Nucleus accumbens (tissue), 56 donors: ENCODE measurements around the gene SLC5A5.
"Not testable (repeated sequence)": the region's sequence is repeated elsewhere in the genome, so short reads cannot be mapped to it uniquely, and the experiment has no call there.

Experiments
- DNase-seq, 56 donors: peaks; one replicate each; lab custom pipeline; 2025; lab: John Stamatoyannopoulos, UW

The SLC5A5 gene

DNA sequence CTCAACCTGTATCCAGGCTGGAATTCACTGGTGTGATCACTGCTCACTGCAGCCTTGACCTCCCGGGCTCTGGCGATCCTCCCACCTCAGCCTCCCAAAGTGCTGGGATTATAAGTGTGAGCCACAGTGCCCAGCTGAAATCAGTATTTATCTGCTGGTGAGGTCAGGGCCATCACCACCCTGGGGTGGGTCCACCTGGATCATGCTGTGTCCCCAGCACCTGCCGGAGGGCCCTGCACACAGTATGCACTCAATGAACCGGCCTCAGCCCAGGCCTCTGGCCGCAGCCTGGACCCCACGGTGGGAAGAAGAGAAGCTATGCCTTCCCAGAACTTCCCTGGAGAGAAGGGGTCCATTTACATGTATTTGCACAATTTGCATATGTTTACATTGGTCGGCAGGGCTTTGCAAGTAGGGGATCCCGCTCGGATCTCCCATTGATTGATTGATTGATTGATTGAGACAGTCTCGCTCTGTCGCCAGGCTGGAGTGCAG lies 2.6 kb upstream of the SLC5A5 start:
- DNase-seq = no peak

DNA sequence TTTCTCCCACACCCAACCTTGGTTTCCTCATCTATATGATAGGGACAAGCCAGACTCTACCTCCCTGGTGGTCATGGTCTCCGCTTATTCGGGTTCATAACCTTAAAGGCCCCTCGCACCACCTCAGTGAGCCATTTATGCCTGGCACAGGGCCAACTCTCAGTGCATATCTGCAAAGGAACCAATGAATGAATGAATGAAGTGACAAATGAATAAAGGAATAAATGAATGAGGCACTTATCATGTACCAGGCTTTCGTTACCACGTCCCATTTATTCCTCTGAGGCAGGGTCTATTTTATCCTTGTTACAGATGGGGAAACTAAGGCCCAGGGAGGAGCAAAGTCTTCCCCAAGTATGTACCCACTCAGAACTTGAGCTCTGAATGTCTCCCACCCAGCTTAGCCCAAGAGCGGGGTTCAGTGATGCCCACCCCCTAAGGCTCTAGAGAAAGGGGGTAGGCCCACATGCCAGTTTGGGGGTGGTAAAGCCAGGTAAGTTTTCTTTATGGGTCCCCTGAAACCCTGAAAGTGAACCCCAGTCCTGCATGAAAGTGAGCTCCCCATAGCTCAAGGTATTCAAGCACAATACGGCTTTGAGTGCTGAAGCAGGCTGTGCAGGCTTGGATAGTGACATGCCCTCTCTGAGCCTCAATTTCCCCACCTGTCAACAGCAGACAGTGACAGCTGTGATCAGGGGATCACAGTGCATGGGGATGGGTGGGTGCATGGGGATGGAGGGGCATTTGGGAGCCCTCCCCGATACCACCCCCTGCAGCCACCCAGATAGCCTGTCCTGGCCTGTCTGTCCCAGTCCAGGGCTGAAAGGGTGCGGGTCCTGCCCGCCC lies 490 bp upstream of the SLC5A5 start:
- DNase-seq = no peak

DNA sequence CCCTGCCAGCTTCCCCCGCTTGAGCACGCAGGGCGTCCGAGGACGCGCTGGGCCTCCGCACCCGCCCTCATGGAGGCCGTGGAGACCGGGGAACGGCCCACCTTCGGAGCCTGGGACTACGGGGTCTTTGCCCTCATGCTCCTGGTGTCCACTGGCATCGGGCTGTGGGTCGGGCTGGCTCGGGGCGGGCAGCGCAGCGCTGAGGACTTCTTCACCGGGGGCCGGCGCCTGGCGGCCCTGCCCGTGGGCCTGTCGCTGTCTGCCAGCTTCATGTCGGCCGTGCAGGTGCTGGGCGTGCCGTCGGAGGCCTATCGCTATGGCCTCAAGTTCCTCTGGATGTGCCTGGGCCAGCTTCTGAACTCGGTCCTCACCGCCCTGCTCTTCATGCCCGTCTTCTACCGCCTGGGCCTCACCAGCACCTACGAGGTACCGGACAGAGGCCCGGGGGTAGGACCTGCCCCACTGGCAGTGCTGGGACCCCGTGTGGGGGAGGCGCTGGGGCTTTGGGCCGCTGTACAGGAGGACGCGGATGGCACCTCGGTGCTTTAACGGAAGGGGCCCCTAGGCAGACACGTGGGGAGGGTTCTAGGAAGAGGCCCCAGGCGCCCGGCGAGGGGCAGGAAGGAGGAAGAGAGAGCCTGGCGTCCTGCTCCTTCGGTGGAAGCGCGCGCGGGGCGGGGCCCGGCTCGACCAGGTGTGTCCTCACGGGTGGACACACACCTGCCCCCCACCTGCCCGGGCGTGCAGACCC lies 681 bp downstream of the SLC5A5 start:
- no peak for DNase-seq

DNA sequence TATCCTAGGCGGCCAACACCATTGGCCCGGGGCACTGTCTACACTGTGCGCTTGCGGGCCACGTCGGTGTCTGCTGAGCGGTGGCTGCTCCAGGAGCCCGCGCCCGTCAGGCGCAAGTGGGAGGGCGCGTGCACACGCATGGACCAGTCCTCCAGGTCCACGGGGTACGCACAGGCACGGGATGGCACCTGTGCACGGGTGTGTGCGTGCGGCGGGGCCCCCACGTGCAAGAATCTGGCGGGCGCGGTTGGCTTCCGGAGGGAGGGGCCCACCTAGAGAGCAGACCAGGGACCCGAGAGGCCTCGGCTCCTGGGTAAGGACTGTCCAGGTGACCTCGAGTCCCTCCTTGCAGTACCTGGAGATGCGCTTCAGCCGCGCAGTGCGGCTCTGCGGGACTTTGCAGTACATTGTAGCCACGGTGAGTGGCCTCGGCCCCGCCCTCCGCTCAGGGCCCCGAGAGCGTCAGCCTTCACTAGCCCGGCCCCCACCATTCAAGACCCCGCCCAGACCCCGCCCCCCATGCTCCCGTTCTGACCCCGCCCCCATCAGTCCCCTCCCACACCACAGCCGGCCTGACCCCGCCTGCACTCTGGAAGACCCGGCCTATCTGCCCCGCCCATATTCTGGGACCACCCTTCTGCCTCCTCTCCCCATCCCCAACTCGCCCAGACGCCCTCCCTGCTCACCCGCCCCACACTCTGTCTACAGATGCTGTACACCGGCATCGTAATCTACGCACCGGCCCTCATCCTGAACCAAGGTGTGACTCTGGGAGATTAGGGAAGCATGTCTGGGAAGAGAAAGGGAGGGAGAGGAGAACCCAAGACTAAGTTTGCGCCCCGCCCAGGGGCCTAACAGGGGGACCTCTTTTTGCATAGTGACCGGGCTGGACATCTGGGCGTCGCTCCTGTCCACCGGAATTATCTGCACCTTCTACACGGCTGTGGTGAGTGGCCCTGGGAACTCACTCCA lies 2.3 kb downstream of the SLC5A5 start:
- DNase-seq = peak in 3 of 56 donors; percentile 9 to 40 (median 13)

DNA sequence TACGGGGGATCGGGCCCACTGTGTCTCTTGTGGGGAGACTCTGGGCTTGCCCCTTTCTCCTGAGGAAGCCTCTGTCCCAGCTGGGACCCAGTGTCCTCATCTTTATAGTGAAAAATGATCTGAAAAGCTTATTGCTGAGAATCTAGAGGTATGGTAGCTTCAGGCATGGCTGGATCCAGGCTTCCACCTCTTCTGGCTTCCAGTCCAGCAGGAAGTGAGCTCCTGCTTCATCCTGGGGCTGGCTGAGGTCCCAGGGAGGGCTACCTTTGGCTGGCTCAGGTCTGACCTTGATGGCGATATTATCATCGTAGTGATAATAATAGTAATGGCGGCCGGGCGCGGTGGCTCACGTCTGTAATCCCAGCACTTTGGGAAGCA lies 3.0 kb downstream of the SLC5A5 start:
- DNase-seq = no peak

DNA sequence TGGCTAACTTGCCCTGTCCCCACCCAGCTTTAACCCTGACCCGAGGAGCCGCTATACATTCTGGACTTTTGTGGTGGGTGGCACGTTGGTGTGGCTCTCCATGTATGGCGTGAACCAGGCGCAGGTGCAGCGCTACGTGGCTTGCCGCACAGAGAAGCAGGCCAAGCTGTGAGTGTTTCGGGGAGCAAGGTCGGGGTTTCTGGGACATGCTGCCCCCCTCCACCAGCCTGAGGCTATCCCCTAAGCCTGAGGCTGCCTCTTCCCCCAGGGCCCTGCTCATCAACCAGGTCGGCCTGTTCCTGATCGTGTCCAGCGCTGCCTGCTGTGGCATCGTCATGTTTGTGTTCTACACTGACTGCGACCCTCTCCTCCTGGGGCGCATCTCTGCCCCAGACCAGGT lies 6.0 kb downstream of the SLC5A5 start:
- no peak for DNase-seq

DNA sequence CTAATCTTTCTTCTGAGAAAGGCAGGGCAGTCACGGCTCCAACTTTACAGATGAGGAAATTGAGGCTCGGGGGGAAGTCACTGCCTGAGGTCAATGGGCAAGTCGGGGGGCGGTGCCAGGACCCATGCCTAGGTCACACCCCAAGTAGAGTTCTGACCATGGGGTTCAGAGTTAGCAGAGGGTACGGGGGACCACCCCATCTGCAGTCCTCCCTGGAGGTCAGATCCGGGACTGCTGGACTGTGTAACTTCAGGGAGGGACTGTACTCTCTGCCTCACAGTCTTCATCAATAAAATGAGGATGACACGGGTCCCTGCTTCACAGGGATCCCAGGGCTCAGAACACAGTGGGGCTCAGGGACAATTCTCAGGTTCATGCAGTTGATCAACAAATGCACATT lies 7.7 kb downstream of the SLC5A5 start:
- DNase-seq = no peak

DNA sequence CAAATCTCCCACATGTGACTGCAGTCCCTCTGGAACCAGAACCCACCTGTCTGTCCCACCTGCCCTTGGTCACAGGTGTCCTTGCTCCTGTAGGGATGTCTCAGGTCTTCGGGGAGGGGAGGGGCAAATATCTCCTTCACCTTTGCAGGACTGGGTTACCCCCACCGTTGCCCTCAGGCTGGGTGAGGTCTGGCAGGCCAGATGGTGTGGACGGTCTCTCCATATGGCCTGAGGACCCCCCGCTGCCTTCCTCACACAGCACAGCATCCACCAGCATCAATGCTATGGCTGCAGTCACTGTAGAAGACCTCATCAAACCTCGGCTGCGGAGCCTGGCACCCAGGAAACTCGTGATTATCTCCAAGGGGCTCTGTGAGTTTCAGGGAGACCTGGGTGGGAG lies 10.0 kb downstream of the SLC5A5 start:
- DNase-seq = no peak

DNA sequence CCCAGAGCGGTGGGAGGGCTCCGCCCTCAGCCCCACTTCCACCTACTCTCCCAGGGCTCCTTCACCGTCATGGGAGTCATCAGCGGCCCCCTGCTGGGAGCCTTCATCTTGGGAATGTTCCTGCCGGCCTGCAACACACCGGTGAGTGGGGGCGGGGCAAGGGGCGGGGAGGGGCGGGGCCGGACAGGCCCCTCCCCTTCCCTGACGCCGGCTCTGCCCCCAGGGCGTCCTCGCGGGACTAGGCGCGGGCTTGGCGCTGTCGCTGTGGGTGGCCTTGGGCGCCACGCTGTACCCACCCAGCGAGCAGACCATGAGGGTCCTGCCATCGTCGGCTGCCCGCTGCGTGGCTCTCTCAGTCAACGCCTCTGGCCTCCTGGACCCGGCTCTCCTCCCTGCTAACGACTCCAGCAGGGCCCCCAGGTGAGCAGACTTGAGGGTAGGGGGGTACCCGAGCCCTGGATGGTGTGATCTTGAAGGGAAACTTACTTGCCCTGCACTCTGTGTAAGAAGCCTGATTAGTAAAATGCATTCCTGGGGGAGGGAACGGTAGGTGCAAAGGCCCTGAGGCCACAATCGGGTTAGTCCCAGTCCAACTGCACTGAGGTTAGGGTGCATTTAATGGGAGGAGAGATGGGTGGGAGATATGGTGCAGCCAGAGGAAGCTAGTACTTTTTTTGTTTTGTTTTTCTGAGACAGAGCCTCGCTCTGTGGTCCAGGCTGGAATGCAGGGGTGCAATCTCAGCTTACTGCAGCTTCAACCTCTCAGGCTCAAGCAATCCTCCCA lies 12.1 kb downstream of the SLC5A5 start:
- DNase-seq = no peak

DNA sequence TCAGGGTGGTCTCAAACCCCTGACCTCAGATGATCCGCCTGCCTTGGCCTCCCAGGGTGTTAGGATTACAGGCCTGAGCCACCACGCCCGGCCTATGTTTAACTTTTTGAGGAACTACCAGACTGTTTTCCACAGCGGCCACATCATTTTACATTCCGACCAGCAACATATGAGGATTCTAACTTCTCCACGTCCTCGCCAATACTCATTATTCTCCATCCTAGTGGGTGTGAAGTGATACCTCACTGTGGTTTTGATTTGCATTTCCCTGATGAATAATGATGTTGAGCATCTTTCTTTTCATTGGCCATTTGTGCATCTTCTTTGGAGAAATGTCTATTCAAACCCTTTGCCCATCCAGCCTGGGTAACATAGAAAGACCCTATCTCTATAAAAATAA lies 14.8 kb downstream of the SLC5A5 start:
- no peak for DNase-seq

DNA sequence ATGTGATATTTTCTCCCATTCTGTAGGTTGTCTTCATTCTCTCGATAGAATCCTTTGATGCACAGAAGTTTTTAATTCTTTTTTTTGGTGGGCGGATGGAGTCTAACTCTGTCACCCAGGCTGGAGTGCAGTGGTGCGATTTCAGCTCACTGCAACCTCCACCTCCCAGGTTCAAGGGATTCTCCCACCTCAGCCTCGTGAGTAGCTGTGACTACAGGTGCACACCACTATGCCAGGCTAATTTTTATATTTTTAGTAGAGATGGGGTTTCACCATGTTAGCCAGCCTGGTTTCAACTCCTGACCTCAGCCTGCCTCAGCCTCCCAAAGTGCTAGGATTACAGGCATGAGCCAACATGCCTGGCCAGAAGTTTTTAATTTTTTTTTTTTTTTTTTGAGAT lies 15.5 kb downstream of the SLC5A5 start:
- not testable (repeated sequence) for DNase-seq

DNA sequence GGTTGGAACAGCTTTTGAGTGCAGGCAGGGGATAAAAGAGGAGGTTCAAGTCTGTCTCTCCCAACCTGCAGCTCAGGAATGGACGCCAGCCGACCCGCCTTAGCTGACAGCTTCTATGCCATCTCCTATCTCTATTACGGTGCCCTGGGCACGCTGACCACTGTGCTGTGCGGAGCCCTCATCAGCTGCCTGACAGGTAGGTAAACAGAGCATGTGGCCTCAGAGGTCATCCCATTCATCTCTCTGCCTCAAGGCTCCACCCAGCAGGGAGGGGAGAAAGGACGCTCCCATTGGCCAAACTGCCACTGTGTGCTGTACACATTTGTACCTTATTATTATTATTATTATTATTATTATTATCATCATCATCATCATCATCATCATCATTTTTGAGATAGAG lies 16.5 kb downstream of the SLC5A5 start:
- no peak for DNase-seq

DNA sequence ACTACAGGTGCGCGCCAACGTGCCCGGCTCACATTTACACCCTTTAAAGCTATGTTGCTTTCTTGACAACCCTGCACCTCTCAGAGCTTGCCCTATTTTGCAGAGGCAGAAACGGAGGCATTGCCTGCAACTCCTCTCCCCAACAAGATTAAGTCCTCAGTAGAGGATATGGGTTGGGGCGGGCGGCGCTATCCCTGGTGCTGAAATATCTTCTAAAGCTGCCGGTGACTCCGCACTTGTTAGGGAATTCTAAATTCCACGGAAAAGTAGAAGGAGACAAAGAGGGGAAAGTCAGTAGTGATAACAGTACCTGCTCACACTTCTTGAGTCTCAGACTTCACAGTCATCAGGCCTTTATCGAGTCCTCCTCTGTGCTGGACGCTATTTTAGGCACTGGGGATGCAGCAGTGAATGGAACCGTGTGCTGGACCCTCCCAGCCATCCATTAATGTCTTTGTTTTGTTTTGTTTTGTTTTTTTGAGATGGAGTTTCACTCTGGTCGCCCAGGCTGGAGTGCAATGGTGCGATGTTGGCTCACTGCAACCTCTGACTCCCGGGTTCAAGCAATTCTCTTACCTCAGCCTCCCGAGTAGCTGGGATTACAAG lies 18.0 kb downstream of the SLC5A5 start:
- DNase-seq = peak in 2 of 56 donors; percentile 5

DNA sequence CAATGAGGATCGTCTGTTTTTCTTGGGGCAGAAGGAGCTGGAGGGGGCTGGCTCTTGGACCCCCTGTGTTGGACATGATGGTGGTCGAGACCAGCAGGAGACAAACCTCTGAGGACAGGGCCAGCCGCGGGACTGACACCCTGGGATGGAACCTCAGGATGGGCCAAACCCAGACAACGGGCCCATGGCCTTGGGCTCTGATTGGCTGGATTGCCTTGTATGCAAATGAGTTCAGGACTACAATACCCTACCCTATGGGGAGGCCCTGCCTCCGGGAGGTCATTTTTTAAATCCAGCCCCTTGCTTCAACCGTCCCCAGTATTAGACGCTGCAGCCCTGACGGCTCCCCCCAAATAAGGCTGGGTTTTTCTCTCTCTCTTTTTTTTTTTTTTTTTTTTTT lies 22.0 kb downstream of the SLC5A5 start:
- DNase-seq = no peak

DNA sequence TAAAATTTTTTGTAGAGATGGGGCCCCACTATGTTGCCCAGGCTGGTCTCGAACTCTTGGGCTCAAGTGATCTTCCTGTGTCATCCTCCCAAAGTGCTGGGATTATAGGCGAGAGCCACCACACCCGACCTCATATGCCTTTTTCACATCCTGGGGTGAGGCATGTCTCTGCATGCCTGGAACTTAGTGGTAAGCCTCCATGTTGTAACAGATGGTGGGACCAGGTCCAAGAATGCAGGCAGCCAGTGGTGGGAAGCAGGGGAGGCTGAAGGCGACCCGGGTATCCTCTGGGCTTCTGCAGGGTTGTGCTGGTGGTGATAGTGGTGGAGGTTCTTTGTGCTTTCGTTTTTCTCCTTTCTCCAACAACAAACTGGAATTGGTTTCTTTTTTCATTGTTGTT lies 31.0 kb downstream of the SLC5A5 start:
- no peak for DNase-seq

DNA sequence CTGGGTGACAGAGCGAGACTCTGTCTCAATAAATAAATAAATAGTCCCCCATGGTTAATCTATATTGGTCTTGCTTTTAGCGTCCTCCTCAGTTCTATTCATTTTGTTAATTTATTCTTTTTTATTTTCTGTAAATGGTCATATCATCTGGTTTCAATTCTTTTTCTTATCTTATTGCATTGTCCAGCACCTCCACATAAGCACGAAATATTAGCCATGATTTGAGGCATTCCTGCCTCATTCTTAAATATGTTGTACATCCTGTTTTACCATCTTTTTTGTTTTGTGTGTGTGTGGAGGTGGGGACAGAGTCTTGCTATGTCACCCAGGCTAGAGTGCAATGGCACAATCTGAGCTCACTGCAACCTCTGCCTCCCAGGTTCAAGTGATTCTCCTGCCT lies 36.5 kb downstream of the SLC5A5 start:
- no peak for DNase-seq

DNA sequence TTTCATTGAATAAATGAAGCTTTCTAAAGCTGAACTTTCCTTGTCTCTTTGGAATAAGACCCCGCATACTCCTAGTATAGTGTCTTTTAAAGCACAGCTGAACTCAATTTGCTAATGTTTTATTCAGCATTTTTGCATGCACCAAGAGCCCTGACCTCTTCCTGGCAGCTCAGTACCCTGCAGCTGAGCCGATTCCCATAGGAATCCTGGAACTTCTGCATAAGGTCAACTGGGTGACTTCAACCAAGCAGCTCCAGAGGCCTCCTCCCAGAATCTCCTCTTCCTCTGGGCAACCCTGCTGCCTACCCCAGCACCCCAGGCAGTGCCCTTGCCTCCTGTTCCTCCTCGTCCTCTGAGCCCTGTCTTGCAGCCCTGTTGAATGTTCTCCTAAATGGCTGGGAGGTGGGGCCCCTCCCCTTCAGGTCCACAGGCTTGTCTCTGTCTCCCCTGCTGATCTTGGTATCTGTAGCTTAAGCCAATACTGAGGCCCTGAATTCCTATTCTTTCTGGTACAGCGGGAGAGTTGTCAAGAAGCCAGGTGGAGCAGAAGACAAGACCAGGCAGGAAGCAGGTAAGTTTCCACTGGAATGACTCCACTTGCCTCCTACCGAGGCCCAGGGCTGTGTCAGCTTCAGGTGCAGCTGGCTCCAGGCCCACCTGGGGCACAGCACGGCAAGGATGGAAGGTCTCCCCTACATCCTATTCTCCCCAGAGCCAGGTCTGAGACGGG lies 37.4 kb downstream of the SLC5A5 start:
- no peak for DNase-seq

DNA sequence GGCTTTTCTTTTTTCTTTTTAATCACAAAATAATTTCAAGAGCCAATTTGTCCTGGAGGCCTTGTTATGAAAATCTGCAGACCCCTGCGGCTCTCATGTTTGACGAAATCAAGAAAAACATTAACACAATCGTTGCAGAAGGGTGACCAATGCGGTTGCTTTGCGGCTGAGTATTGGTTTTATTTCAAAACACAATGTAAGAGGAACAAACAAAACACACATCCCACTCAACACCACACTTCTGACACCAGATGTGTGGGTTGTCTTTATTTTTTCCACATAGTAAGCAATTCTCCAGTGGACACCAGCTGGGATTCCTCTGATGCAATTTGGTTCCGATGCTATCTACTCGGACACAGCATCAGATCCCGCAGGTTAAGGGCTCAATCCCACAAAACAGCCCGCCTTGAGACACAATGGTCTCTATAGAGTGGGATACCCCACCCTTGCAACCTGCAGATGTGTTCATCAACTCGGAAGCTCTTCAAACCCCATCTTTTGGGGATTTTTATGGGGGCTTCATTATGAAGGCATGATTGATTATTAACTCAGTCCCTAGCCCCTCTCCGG lies 39.1 kb downstream of the SLC5A5 start:
- DNase-seq = no peak
